ENCODE data around the gene DST. TPM values are rescaled to one million over a fixed set of nuclear protein-coding genes. Genes with fewer than 3 reads are reported as not detected.

The DST gene
- total RNA-seq, 1 donor from 2014 or later = 151 TPM

DNA sequence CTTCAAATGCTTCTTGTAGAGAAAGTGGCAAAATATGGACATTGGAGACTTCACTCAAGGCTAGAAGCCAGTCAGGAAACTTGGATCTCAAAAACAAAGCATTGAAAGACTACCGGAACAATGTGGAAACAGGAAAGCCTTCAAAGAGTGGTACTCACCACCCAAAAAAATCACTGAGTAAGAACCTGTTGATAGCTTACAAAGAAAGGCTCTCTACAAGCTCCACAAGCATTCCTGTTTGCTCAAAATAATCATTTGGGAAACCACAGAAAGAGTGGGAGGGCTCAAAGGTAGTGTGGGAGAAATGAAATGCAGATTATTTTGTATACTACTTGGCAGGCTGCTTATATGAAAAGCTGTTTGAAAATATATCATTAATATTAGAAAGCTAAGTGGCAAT is 9.5 kb upstream of the DST start:
- DNase-seq (ENCODE audit: low spot score, unreplicated experiment) = no peak
- H3K27me3 Mint-ChIP-seq = no peaks in the 10 kb centered on the region
- no peak overlapping the region for H3K4me3 Mint-ChIP-seq (ENCODE audit: low read depth)
- H3K27ac Mint-ChIP-seq = peak overlapping the region; percentile 62
- peaks cover 11% of the 10 kb centered on the region for H3K36me3 Mint-ChIP-seq (ENCODE audit: insufficient read depth)
- TF ChIP-seq, protein P1, sequence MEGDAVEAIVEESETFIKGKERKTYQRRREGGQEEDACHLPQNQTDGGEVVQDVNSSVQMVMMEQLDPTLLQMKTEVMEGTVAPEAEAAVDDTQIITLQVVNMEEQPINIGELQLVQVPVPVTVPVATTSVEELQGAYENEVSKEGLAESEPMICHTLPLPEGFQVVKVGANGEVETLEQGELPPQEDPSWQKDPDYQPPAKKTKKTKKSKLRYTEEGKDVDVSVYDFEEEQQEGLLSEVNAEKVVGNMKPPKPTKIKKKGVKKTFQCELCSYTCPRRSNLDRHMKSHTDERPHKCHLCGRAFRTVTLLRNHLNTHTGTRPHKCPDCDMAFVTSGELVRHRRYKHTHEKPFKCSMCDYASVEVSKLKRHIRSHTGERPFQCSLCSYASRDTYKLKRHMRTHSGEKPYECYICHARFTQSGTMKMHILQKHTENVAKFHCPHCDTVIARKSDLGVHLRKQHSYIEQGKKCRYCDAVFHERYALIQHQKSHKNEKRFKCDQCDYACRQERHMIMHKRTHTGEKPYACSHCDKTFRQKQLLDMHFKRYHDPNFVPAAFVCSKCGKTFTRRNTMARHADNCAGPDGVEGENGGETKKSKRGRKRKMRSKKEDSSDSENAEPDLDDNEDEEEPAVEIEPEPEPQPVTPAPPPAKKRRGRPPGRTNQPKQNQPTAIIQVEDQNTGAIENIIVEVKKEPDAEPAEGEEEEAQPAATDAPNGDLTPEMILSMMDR (IDR thresholded peaks at IDR 0.05; ENCODE audit: unreplicated experiment) = no peak
- H3K4me1 Mint-ChIP-seq (ENCODE audit: low read depth) = peaks cover 14% of the 10 kb centered on the region
- H3K9me3 Mint-ChIP-seq (ENCODE audit: low read depth) = no peaks in the 10 kb centered on the region

DNA sequence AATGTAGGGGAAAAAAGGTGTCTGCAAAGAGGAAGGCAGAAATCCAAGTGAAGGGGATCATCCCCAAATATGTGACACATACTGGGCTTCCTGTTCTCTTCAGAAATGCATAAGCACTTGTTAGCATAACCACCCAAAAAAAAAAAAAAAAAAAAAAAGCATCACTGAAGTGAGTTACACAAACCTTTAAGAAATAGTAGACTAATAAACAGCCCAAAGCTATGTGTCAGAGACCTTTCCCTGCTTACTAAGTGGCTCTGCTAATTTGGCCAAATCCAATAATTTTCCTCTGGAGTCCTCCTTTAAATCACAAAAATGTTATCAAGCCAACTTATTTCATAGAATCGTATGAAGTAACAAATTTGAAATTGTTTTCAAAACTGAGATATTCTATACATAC is 7.5 kb upstream of the DST start:
- no peak for DNase-seq (ENCODE audit: low spot score, unreplicated experiment)
- H3K9me3 Mint-ChIP-seq (ENCODE audit: low read depth) = no peaks in the 10 kb centered on the region
- H3K4me3 Mint-ChIP-seq (ENCODE audit: low read depth) = no peak overlapping the region
- no peak overlapping the region for H3K27ac Mint-ChIP-seq
- TF ChIP-seq, protein P1 (IDR thresholded peaks at IDR 0.05; ENCODE audit: unreplicated experiment) = no peak
- peaks cover 14% of the 10 kb centered on the region for H3K36me3 Mint-ChIP-seq (ENCODE audit: insufficient read depth)
- no peaks in the 10 kb centered on the region for H3K27me3 Mint-ChIP-seq
- H3K4me1 Mint-ChIP-seq (ENCODE audit: low read depth) = peaks cover 14% of the 10 kb centered on the region

DNA sequence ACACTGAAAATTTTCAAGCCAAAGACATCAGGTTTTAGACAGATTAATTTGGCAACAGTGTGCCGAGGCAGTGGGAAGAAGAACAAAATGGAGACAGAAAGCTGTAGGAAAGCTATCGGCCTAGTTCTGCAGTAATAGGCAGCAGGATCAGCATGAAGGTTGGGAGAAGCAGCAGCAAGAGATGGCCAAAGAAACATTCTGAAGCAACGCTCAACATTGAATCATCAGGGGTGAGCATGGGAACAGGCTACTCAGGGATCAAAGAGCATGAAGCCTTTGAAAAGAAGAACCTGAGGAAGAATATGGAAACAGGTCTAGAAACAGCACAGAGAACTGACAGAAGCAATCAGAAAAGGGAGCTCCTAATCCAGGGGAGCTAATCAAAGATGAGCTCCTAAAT is 7.1 kb upstream of the DST start:
- H3K4me1 Mint-ChIP-seq (ENCODE audit: low read depth) = peaks cover 14% of the 10 kb centered on the region
- no peak overlapping the region for H3K27ac Mint-ChIP-seq
- TF ChIP-seq, protein P1 (IDR thresholded peaks at IDR 0.05; ENCODE audit: unreplicated experiment) = no peak
- peaks cover 16% of the 10 kb centered on the region for H3K36me3 Mint-ChIP-seq (ENCODE audit: insufficient read depth)
- H3K27me3 Mint-ChIP-seq = no peaks in the 10 kb centered on the region
- DNase-seq (ENCODE audit: low spot score, unreplicated experiment) = no peak
- no peaks in the 10 kb centered on the region for H3K9me3 Mint-ChIP-seq (ENCODE audit: low read depth)
- no peak overlapping the region for H3K4me3 Mint-ChIP-seq (ENCODE audit: low read depth)

DNA sequence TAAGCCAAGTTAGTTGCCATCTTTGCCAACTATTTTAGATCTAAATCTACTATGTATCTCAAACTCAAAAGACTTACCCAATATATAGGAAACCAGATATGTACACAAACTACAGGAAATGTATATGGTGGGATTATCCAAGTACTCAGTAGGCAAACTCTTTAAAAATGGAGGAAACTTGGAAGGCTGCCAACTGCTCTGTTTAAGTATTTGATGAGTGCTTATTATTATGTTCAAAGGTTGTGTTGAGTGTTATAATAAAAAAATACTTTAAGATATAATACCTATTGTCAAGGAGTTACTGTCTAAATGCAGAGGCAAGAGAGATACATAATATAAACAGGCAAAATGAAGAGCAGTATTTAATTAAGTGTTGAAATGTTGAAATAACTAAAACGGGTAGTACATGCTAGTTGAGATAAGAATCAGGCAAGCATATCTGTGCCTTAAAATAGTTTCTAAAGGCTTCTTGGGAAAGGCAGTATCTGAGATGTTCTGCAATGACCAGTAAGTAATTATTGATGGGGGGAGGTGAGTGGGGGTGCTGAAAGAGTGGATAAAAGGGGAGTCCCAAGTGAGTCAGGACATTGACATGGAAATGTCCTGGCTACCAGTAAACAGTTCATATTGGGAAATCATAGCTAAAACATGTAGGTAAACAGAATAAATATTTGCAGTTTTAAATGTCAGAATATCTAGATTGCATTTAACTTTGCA is 6.5 kb upstream of the DST start:
- TF ChIP-seq, protein P1 (IDR thresholded peaks at IDR 0.05; ENCODE audit: unreplicated experiment) = no peak
- no peaks in the 10 kb centered on the region for H3K9me3 Mint-ChIP-seq (ENCODE audit: low read depth)
- no peak overlapping the region for H3K27ac Mint-ChIP-seq
- H3K4me3 Mint-ChIP-seq (ENCODE audit: low read depth) = no peak overlapping the region
- H3K27me3 Mint-ChIP-seq = no peaks in the 10 kb centered on the region
- no peak for DNase-seq (ENCODE audit: low spot score, unreplicated experiment)
- peaks cover 14% of the 10 kb centered on the region for H3K4me1 Mint-ChIP-seq (ENCODE audit: low read depth)
- H3K36me3 Mint-ChIP-seq (ENCODE audit: insufficient read depth) = peaks cover 17% of the 10 kb centered on the region

DNA sequence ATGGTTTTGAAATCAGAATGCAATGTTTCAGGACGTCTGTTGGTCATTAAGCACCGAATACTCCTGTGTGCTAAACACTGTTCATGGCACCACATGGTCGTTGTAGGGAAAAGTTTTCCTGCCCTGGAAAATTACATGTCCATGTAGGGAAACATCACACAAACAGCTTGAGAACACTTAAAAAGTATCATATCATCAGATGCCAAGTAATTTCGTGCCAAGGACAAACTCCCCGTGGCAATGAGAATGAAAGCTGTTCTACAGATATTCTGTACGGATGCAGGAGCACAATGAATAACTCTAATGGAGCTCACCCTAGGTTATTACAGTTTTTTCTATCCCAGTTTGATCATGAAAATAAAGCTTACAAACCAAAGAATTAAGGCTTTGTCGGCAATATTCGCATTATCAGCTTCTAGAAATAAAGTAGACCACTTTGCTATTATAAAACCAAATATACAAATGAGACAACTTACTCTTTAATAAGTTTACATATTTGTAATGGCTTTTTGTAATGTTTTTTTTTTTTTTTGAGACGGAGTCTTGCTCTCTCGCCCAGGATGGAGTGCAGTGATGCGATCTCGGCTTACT is 4.6 kb upstream of the DST start:
- no peaks in the 10 kb centered on the region for H3K9me3 Mint-ChIP-seq (ENCODE audit: low read depth)
- H3K27ac Mint-ChIP-seq = no peak overlapping the region
- no peak overlapping the region for H3K4me3 Mint-ChIP-seq (ENCODE audit: low read depth)
- H3K4me1 Mint-ChIP-seq (ENCODE audit: low read depth) = peaks cover 4% of the 10 kb centered on the region
- H3K27me3 Mint-ChIP-seq = no peaks in the 10 kb centered on the region
- no peak for DNase-seq (ENCODE audit: low spot score, unreplicated experiment)
- TF ChIP-seq, protein P1 (IDR thresholded peaks at IDR 0.05; ENCODE audit: unreplicated experiment) = no peak
- peaks cover 19% of the 10 kb centered on the region for H3K36me3 Mint-ChIP-seq (ENCODE audit: insufficient read depth)

Data from progenitor cell of endocrine pancreas (in vitro differentiated cells).